ENCODE data around the gene ZNF606.

GRCh38 chr19:58044886-58045285 is 42.3 kb upstream of the ZNF606 start:
- TF ChIP-seq POLR2AphosphoS5 (IDR thresholded peaks at IDR 0.05) (no peak), CTCF (IDR thresholded peaks at IDR 0.05) (no peak)

Data from esophagus muscularis mucosa (tissue), 3 donors.